MM.1S (cell line): ENCODE results near the gene C5orf15.

Source experiments
- DNase-seq: peaks from one replicate; pipeline ENCODE4 v3.0.0-alpha.2; 2015
- H2AFZ ChIP-seq: fragments of 300-600 bp; sonication (generic); 2 replicates; pipeline ENCODE4 v1.6.0; 2016; ENCODE audit warnings: antibody characterized with exemption, low read length
- H3F3A ChIP-seq: fragments of 300-600 bp; sonication (generic); 2 replicates; pipeline ENCODE4 v1.6.1; 2016; ENCODE audit warnings: mild to moderate bottlenecking, antibody characterized with exemption, low read length, moderate library complexity, mixed read lengths; ENCODE audit not compliant: insufficient read depth
- H3K27ac ChIP-seq: fragments of 300-600 bp; sonication (generic); 2 replicates; pipeline ENCODE4 v1.5.1; 2016; ENCODE audit warnings: mild to moderate bottlenecking, low read length
- H3K27me3 ChIP-seq: fragments of 300-600 bp; sonication (generic); replicated peaks from 2 replicates; pipeline ENCODE4 v1.6.0; 2016; ENCODE audit warnings: low read length; ENCODE audit not compliant: insufficient read depth
- H3K36me3 ChIP-seq: fragments of 300-600 bp; sonication (generic); replicated peaks from 2 replicates; pipeline ENCODE4 v1.6.1; 2016; ENCODE audit warnings: mild to moderate bottlenecking, low read length, mixed read lengths; ENCODE audit not compliant: insufficient read depth
- H3K4me1 ChIP-seq: fragments of 300-600 bp; sonication (generic); 2 replicates; pipeline ENCODE4 v1.6.1; 2016; ENCODE audit warnings: low read length, mixed read lengths
- H3K4me2 ChIP-seq: fragments of 300-600 bp; sonication (generic); 2 replicates; pipeline ENCODE4 v1.6.0; 2016; ENCODE audit warnings: low read depth, low read length
- H3K4me3 ChIP-seq: fragments of 300-600 bp; sonication (generic); 2 replicates; pipeline ENCODE4 v1.5.1; 2016; ENCODE audit warnings: low read length, mixed read lengths
- H3K79me2 ChIP-seq: fragments of 300-600 bp; sonication (generic); 2 replicates; pipeline ENCODE4 v1.6.1; 2016; ENCODE audit warnings: mixed run types, low read length, mixed read lengths
- H3K9ac ChIP-seq: fragments of 300-600 bp; sonication (generic); 2 replicates; pipeline ENCODE4 v1.6.1; 2016; ENCODE audit warnings: low read length, mixed read lengths
- H3K9me2 ChIP-seq: fragments of 300-600 bp; sonication (generic); replicated peaks from 2 replicates; pipeline ENCODE4 v1.6.1; 2016; ENCODE audit warnings: mild to moderate bottlenecking, low read length, mixed read lengths; ENCODE audit not compliant: insufficient read depth
- H3K9me3 ChIP-seq: fragments of 300-600 bp; sonication (generic); replicated peaks from 2 replicates; pipeline ENCODE4 v1.6.1; 2016; ENCODE audit warnings: mild to moderate bottlenecking, low read length, mixed read lengths; ENCODE audit not compliant: insufficient read depth
- H4K20me1 ChIP-seq: fragments of 300-600 bp; sonication (generic); 2 replicates; pipeline ENCODE4 v1.6.1; 2016; ENCODE audit warnings: mild to moderate bottlenecking, low read length, moderate library complexity, mixed read lengths; ENCODE audit not compliant: insufficient read depth
- CTCF ChIP-seq: fragments of 300-600 bp; sonication (generic); IDR thresholded peaks from 2 replicates; pipeline ENCODE4 v1.5.1; 2016; ENCODE audit warnings: antibody characterized with exemption, low read length, mixed read lengths
- EZH2 ChIP-seq: fragments of 300-600 bp; sonication (generic); optimal IDR thresholded peaks from 2 replicates; pipeline ENCODE3; 2017; ENCODE audit warnings: low read depth, mild to moderate bottlenecking, antibody characterized with exemption, low read length, mixed read lengths
- EZH2phosphoT487 ChIP-seq: fragments of 300-600 bp; sonication (generic); IDR thresholded peaks from 2 replicates; pipeline ENCODE4 v1.6.1; 2018; ENCODE audit warnings: antibody characterized with exemption, low read length

C5orf15 gene

GRCh38 chr5:133930813-133931090 lies 37.7 kb downstream of the C5orf15 start:
- no peak for DNase-seq
- H3K4me1 ChIP-seq: no peaks in the 10 kb centered on the region
- H3K36me3 ChIP-seq: no peaks in the 10 kb centered on the region
- no peak overlapping the region for H2AFZ ChIP-seq
- H3K9ac ChIP-seq: no peak overlapping the region
- H3K9me3 ChIP-seq: no peaks in the 10 kb centered on the region
- H3K9me2 ChIP-seq: no peaks in the 10 kb centered on the region
- H3F3A ChIP-seq: no peaks in the 10 kb centered on the region
- H3K27ac ChIP-seq: no peak overlapping the region
- no peak overlapping the region for H3K4me3 ChIP-seq
- no peaks in the 10 kb centered on the region for H3K27me3 ChIP-seq
- no peaks in the 10 kb centered on the region for H3K79me2 ChIP-seq
- TF ChIP-seq EZH2phosphoT487 (no peak), EZH2 (no peak), CTCF (no peak)
- H4K20me1 ChIP-seq: no peaks in the 10 kb centered on the region
- no peak overlapping the region for H3K4me2 ChIP-seq

- H3K79me2 ChIP-seq: no peaks in the 10 kb centered on the region
- H3K4me1 ChIP-seq: no peaks in the 10 kb centered on the region
- no peak overlapping the region for H3K4me3 ChIP-seq
- H3K27ac ChIP-seq: no peak overlapping the region
- TF ChIP-seq EZH2: no peak
- TF ChIP-seq EZH2phosphoT487: no peak
- TF ChIP-seq CTCF: no peak
- no peaks in the 10 kb centered on the region for H3K36me3 ChIP-seq
- H3K9me3 ChIP-seq: no peaks in the 10 kb centered on the region
- H3K9ac ChIP-seq: no peak overlapping the region
- H3K9me2 ChIP-seq: no peaks in the 10 kb centered on the region
- no peaks in the 10 kb centered on the region for H4K20me1 ChIP-seq
- H3K27me3 ChIP-seq: no peaks in the 10 kb centered on the region
- H3F3A ChIP-seq: no peaks in the 10 kb centered on the region
- no peak overlapping the region for H3K4me2 ChIP-seq
- DNase-seq: no peak
- H2AFZ ChIP-seq: no peak overlapping the region
Observed at GRCh38 chr5:133930061-133930812, 38.2 kb downstream of the C5orf15 start.

- no peak for DNase-seq
- no peaks in the 10 kb centered on the region for H3K27me3 ChIP-seq
- no peak overlapping the region for H2AFZ ChIP-seq
- H3K4me1 ChIP-seq: no peaks in the 10 kb centered on the region
- H3K27ac ChIP-seq: no peak overlapping the region
- TF ChIP-seq EZH2phosphoT487: no peak
- no peaks in the 10 kb centered on the region for H3K79me2 ChIP-seq
- no peak overlapping the region for H3K4me2 ChIP-seq
- no peaks in the 10 kb centered on the region for H3K9me3 ChIP-seq
- H3F3A ChIP-seq: no peaks in the 10 kb centered on the region
- H3K9ac ChIP-seq: no peak overlapping the region
- H4K20me1 ChIP-seq: no peaks in the 10 kb centered on the region
- no peaks in the 10 kb centered on the region for H3K9me2 ChIP-seq
- no peaks in the 10 kb centered on the region for H3K36me3 ChIP-seq
- no peak overlapping the region for H3K4me3 ChIP-seq
Observed at GRCh38 chr5:133928587-133929393, 39.6 kb downstream of the C5orf15 start.
